H1 (cell line): ENCODE data around the gene ARMC3. TPM values are rescaled to one million over a fixed set of nuclear protein-coding genes. Genes with fewer than 3 reads are reported as not detected.

Experiments used
- CTCF ChIA-PET: fragments of 300-600 bp; sonication (Branson Sonifier 250); formaldehyde crosslinking; loops from one replicate; lab custom pipeline; 2021; ENCODE audit not compliant: partially characterized antibody; lab: Charles Lee
- POLR2A ChIA-PET: fragments of 300-600 bp; sonication (Branson Sonifier 250); formaldehyde crosslinking; loops from one replicate; lab custom pipeline; 2021; ENCODE audit warnings: inconsistent platforms; ENCODE audit not compliant: partially characterized antibody; lab: Charles Lee
- DNase-seq, 2 experiments: peaks; one replicate each; pipeline versions ENCODE4 v3.0.0 to v3.0.0-alpha.2; 2010 to 2022; ENCODE audit warnings: low spot score in 2 of 2, low read depth in 1 of 2, mixed read lengths in 1 of 2
- FAIRE-seq: peaks from 2 replicates; lab custom pipeline; 2011; peaks lifted over from hg19 to GRCh38; lab: Jason Lieb, UNC
- H2AFZ ChIP-seq: 2 replicates; pipeline ENCODE4 v1.8.1; 2012; ENCODE audit warnings: low read length, inconsistent platforms
- H2AK5ac ChIP-seq: 2 replicates; pipeline ENCODE4 v1.6.1; 2013; ENCODE audit warnings: low read depth, low read length
- H2BK120ac ChIP-seq: replicated peaks from 2 replicates; pipeline ENCODE3; 2013; ENCODE audit warnings: low read depth, low read length, inconsistent platforms
- H2BK12ac ChIP-seq: 2 replicates; pipeline ENCODE4 v1.6.1; 2013; ENCODE audit warnings: low read depth, low read length
- H2BK15ac ChIP-seq: 2 replicates; pipeline ENCODE4 v1.6.1; 2013; ENCODE audit warnings: low read length
- H2BK20ac ChIP-seq: 2 replicates; pipeline ENCODE4 v1.6.1; 2013; ENCODE audit warnings: low read length
- H2BK5ac ChIP-seq: 2 replicates; pipeline ENCODE4 v1.6.1; 2013; ENCODE audit warnings: low read depth, low read length
- H3K14ac ChIP-seq: 2 replicates; pipeline ENCODE4 v1.6.1; 2013; ENCODE audit warnings: inconsistent platforms; ENCODE audit not compliant: insufficient read length
- H3K18ac ChIP-seq: 2 replicates; pipeline ENCODE4 v1.6.1; 2013; ENCODE audit warnings: low read length; ENCODE audit errors: extremely low read depth
- H3K23ac ChIP-seq: 2 replicates; pipeline ENCODE4 v1.6.1; 2013; ENCODE audit warnings: inconsistent platforms; ENCODE audit not compliant: insufficient read length
- H3K23me2 ChIP-seq: 2 replicates; pipeline ENCODE4 v1.6.1; 2013; ENCODE audit warnings: low read depth, low read length
- H3K27ac ChIP-seq: 2 replicates; pipeline ENCODE4 v1.6.1; 2011; ENCODE audit warnings: low read depth, low read length, inconsistent platforms
- H3K27me3 ChIP-seq, 4 experiments: replicated peaks in 1 of 4; 1 replicate in 1 of 4; 2 replicates in 3 of 4; pipeline versions ENCODE4 v1.6.1 to v1.8.1; 2011 to 2013; ENCODE audit warnings: low read length in 3 of 4, mild to moderate bottlenecking in 3 of 4, inconsistent platforms in 2 of 4, mixed read lengths in 2 of 4, moderate library complexity in 1 of 4; ENCODE audit not compliant: control insufficient read depth in 3 of 4, insufficient read depth in 3 of 4; ENCODE audit errors: extremely low read depth in 1 of 4
- H3K36me3 ChIP-seq, 4 experiments: 2 replicates each; pipeline versions ENCODE4 v1.6.1 to v1.8.1; 2011 to 2013; ENCODE audit warnings: mild to moderate bottlenecking in 4 of 4, low read length in 3 of 4, moderate library complexity in 2 of 4, control low read depth in 1 of 4, inconsistent platforms in 1 of 4; ENCODE audit not compliant: insufficient read depth in 4 of 4, control insufficient read depth in 2 of 4
- H3K4ac ChIP-seq: replicated peaks from 2 replicates; pipeline ENCODE3; 2013; ENCODE audit warnings: low read length, low read depth, mixed read lengths, inconsistent platforms; ENCODE audit not compliant: insufficient read length
- H3K4me1 ChIP-seq, 4 experiments: replicated peaks in 1 of 4; 1 replicate in 1 of 4; 2 replicates in 3 of 4; pipeline versions ENCODE4 v1.6.1 to v1.8.1; 2011 to 2013; ENCODE audit warnings: low read length in 3 of 4, inconsistent platforms in 2 of 4, mixed read lengths in 1 of 4; ENCODE audit not compliant: insufficient read depth in 4 of 4, control insufficient read depth in 3 of 4
- H3K4me2 ChIP-seq, 2 experiments: 2 replicates each; pipeline versions ENCODE4 v1.6.1 to v1.8.1; 2011 to 2013; ENCODE audit warnings: low read depth in 2 of 2, low read length in 2 of 2, control low read depth in 1 of 2, inconsistent platforms in 1 of 2, mild to moderate bottlenecking in 1 of 2; ENCODE audit not compliant: insufficient read depth in 1 of 2
- H3K4me3 ChIP-seq, 4 experiments: fragments of 200-600, 300-600 bp in 1 of 4; sonication (generic), shearing (Covaris generic), sonication (Bioruptor Twin) in 1 of 4; 2 replicates each; pipeline versions ENCODE4 v1.5.1 to v1.8.1; 2011 to 2016; ENCODE audit warnings: low read length in 4 of 4, low read depth in 3 of 4, control low read depth in 2 of 4, inconsistent platforms in 2 of 4, mild to moderate bottlenecking in 2 of 4, mixed read lengths in 1 of 4, moderate library complexity in 1 of 4; ENCODE audit not compliant: insufficient read depth in 2 of 4; ENCODE audit errors: extremely low read depth in 1 of 4
- H3K56ac ChIP-seq: replicated peaks from 2 replicates; pipeline ENCODE3; 2013; ENCODE audit warnings: low read depth, mild to moderate bottlenecking, mixed read lengths, low read length, inconsistent platforms; ENCODE audit not compliant: insufficient read length
- H3K79me1 ChIP-seq: 2 replicates; pipeline ENCODE4 v1.6.1; 2013; ENCODE audit warnings: low read depth, low read length, control low read depth
- H3K79me2 ChIP-seq, 2 experiments: 2 replicates each; pipeline versions ENCODE4 v1.6.1 to v1.8.1; 2012 to 2013; ENCODE audit warnings: low read length in 2 of 2, mild to moderate bottlenecking in 2 of 2, inconsistent platforms in 1 of 2; ENCODE audit not compliant: insufficient read depth in 2 of 2, control insufficient read depth in 1 of 2
- H3K9ac ChIP-seq, 4 experiments: replicated peaks in 1 of 4; 1 replicate in 1 of 4; 2 replicates in 3 of 4; pipeline versions ENCODE4 v1.6.1 to v1.8.1; 2011 to 2013; ENCODE audit warnings: low read depth in 3 of 4, low read length in 3 of 4, control low read depth in 2 of 4, mild to moderate bottlenecking in 2 of 4, moderate library complexity in 2 of 4, inconsistent platforms in 1 of 4; ENCODE audit errors: extremely low read depth in 1 of 4
- H3K9me3 ChIP-seq, 2 experiments: 2 replicates each; pipeline versions ENCODE4 v1.6.1 to v1.8.1; 2012 to 2013; ENCODE audit warnings: mild to moderate bottlenecking in 2 of 2, moderate library complexity in 2 of 2, control low read depth in 1 of 2, inconsistent platforms in 1 of 2, low read depth in 1 of 2, low read length in 1 of 2, mixed read lengths in 1 of 2; ENCODE audit not compliant: insufficient read depth in 2 of 2
- H4K20me1 ChIP-seq, 2 experiments: replicated peaks in 1 of 2; 2 replicates each; pipeline versions ENCODE3 to v1.8.1; 2011 to 2013; ENCODE audit warnings: inconsistent platforms in 2 of 2, low read length in 2 of 2, mild to moderate bottlenecking in 1 of 2; ENCODE audit not compliant: insufficient read depth in 2 of 2, control insufficient read depth in 1 of 2
- H4K5ac ChIP-seq: 2 replicates; pipeline ENCODE4 v1.6.1; 2013; ENCODE audit warnings: low read length, low read depth, mixed read lengths, inconsistent platforms; ENCODE audit not compliant: insufficient read length
- H4K8ac ChIP-seq: 2 replicates; pipeline ENCODE4 v1.8.0; 2013; ENCODE audit warnings: mild to moderate bottlenecking, moderate library complexity, low read length, inconsistent platforms; ENCODE audit not compliant: insufficient read depth; ENCODE audit errors: extremely low read depth
- H4K91ac ChIP-seq: replicated peaks from 2 replicates; pipeline ENCODE3; 2013; ENCODE audit warnings: low read length, mixed read lengths, inconsistent platforms; ENCODE audit not compliant: insufficient read length
- BCL11A ChIP-seq, 2 experiments: IDR thresholded peaks; one replicate each; pipeline ENCODE4 v1.6.1; 2011; ENCODE audit warnings: low read depth in 2 of 2, low read length in 2 of 2, mild to moderate bottlenecking in 2 of 2
- CTBP2 ChIP-seq: IDR thresholded peaks from 2 replicates; pipeline ENCODE4 v1.7.0; 2011; ENCODE audit warnings: borderline replicate concordance, mild to moderate bottlenecking, moderate library complexity, mixed read lengths, low read length; ENCODE audit not compliant: insufficient read depth, insufficient read length
- FOSL1 ChIP-seq: IDR thresholded peaks from 2 replicates; pipeline ENCODE4 v1.6.1; 2011; ENCODE audit warnings: mild to moderate bottlenecking, low read depth, low read length, moderate library complexity; ENCODE audit not compliant: insufficient read depth
- KDM5A ChIP-seq: fragments of 200-600 bp; IDR thresholded peaks from 2 replicates; pipeline ENCODE4 v1.7.1; 2012; ENCODE audit warnings: mild to moderate bottlenecking, low read length, inconsistent platforms, mixed read lengths
- POLR2AphosphoS5 ChIP-seq: IDR thresholded peaks from 2 replicates; pipeline ENCODE4 v1.6.1; 2011; ENCODE audit warnings: low read depth, low read length
- RAD21 ChIP-seq, 2 experiments: IDR thresholded peaks in 1 of 2; conservative IDR thresholded peaks in 1 of 2; 2 replicates each; pipeline ENCODE4 v1.6.1; 2011; ENCODE audit warnings: low read depth in 2 of 2, low read length in 2 of 2, improper control_type of control experiment in 1 of 2, inconsistent platforms in 1 of 2, mild to moderate bottlenecking in 1 of 2, moderate library complexity in 1 of 2
- SIN3A ChIP-seq, 2 experiments: IDR thresholded peaks in 1 of 2; conservative IDR thresholded peaks in 1 of 2; 2 replicates each; pipeline ENCODE4 v1.6.1; 2011 to 2012; ENCODE audit warnings: low read length in 2 of 2, improper control_type of control experiment in 1 of 2, low read depth in 1 of 2, mild to moderate bottlenecking in 1 of 2
- WGBS, 2 experiments: shearing (Covaris generic) in 1 of 2; methylation state at CpG; one replicate each; pipeline versions ENCODE4 v1.1.6 to v1.1.7; 2013 to 2015; ENCODE audit warnings: low lambda C conversion rate in 2 of 2, mixed read lengths in 2 of 2, inconsistent platforms in 1 of 2, low coverage in 1 of 2, missing lambda C conversion rate in 1 of 2; ENCODE audit not compliant: insufficient replicate concordance in 2 of 2, insufficient coverage in 1 of 2, insufficient read length in 1 of 2; ENCODE audit errors: extremely low coverage in 1 of 2, missing lambda C conversion rate in 1 of 2; 5-methylcytosine and 5-hydroxymethylcytosine counted together
- long read RNA-seq, 2 experiments: library from RNA in 1 of 2; library from capped mRNA in 1 of 2; stranded (forward); transcript quantifications; one replicate each; pipeline ENCODE4 v2.0.0, GENCODE V29; 2021; ENCODE audit warnings: inconsistent platforms in 1 of 2
- polyA minus RNA-seq, 3 experiments: library from RNA; depleted of rRNA, polyadenylated mRNA; stranded (reverse); fragments of >200 nt; gene quantifications; 1 replicate in 2 of 3; 2 replicates in 1 of 3; pipeline ENCODE4 v1.2.3, GENCODE V29; 2011
- polyA plus RNA-seq, 7 experiments: library from polyadenylated mRNA; depleted of rRNA in 3 of 7; stranded (reverse) in 5 of 7; unstranded in 2 of 7; fragments of >200 nt in 5 of 7; fragments of 200-250 nt in 2 of 7; gene quantifications; 1 replicate in 5 of 7; 2 replicates in 1 of 7; 4 replicates in 1 of 7; pipeline versions ENCODE4 v1.2.1 to v1.2.3, GENCODE V29; 2011 to 2013; ENCODE audit warnings: missing spikeins in 2 of 7, mixed read lengths in 2 of 7
- total RNA-seq: library from RNA; stranded (reverse); fragmentation: NEBNext Ultra II Directional; extraction: Animal tissue kit (Norgen Biotek cat#: 25700); gene quantifications from 2 replicates; pipeline ENCODE4 v1.2.1, GENCODE V29; 2021

Gene ARMC3
- total RNA-seq = 0.15 and 0.99 TPM in 2 replicates
- 0.06 and 0.15 TPM in 2 replicates for polyA plus RNA-seq (2011; rRNA removed)
- 0.09 TPM for polyA plus RNA-seq (2011; cell fraction: cytosol; rRNA removed)
- not detected for polyA plus RNA-seq (2011; cell fraction: nucleus; rRNA removed)
- polyA plus RNA-seq (2012, experiment 1 of 2) = 0.23 to 0.30 TPM (median 0.26 TPM) in 4 replicates
- polyA plus RNA-seq (2012, experiment 2 of 2) = 0.10 TPM
- 0.10 TPM for polyA plus RNA-seq (2013, experiment 1 of 2)
- polyA plus RNA-seq (2013, experiment 2 of 2) = 0.09 TPM
- 0.20 and 0.60 TPM in 2 replicates for polyA minus RNA-seq (2011; rRNA and poly(A)+ RNA removed)
- not detected for polyA minus RNA-seq (2011; cell fraction: cytosol; rRNA and poly(A)+ RNA removed)
- polyA minus RNA-seq (2011; cell fraction: nucleus; rRNA and poly(A)+ RNA removed) = not detected
- long read RNA-seq, experiment 1 = 0 reads
- long read RNA-seq, experiment 2, partial matches to known transcripts = 0 of 1 reads
- long read RNA-seq, experiment 2, other reads (novel, unspliced or antisense) = 0 of 1 reads

- Histone ChIP-seq H2BK5ac (peak within 1 kb of the TSS; percentile 64; the same call in 1 of the 2 replicates), H2BK120ac (no peak within 1 kb of the TSS), H3K56ac (no peak within 1 kb of the TSS), H3K27me3 (peaks cover 0 to 11% (median 7%) of the 10 kb centered on the region in 4 experiments; a peak in 6 of 7 replicates), H3K4me2 (peak within 1 kb of the TSS; percentile 80 to 91), H3K14ac (no peak within 1 kb of the TSS), H2BK15ac (peak within 1 kb of the TSS; percentile 49; the same call in 1 of the 2 replicates), H3K4ac (no peak within 1 kb of the TSS), H3K79me1 (no peaks in the 10 kb centered on the region), H3K4me1 (peaks cover 0 to 6% (median 3%) of the 10 kb centered on the region in 4 experiments; a peak in 4 of 7 replicates), H3K9ac (peak within 1 kb of the TSS in 2 of 4 experiments; percentile 54 to 56; a peak in 4 of 7 replicates), H3K36me3 (no peaks in the 10 kb centered on the region), H4K5ac (no peak within 1 kb of the TSS), H2BK20ac (no peak within 1 kb of the TSS), H4K91ac (no peak within 1 kb of the TSS), H2AK5ac (no peak within 1 kb of the TSS), H3K27ac (no peak within 1 kb of the TSS), H4K8ac (peak within 1 kb of the TSS; percentile 90), H3K23me2 (peaks cover 7% of the 10 kb centered on the region; the same call in 1 of the 2 replicates), H3K23ac (no peak within 1 kb of the TSS), H2AFZ (peak within 1 kb of the TSS; percentile 97), H4K20me1 (no peaks in the 10 kb centered on the region), H3K9me3 (no peaks in the 10 kb centered on the region), H3K18ac (peak within 1 kb of the TSS; percentile 81; the same call in 1 of the 2 replicates), H2BK12ac (peak within 1 kb of the TSS; percentile 64), H3K4me3 (peak within 1 kb of the TSS; percentile 37 to 60 (median 44)), H3K79me2 (no peaks in the 10 kb centered on the region)
- ChIA-PET CTCF (interaction anchor here (0.7 to 1.2 kb wide), 5 partner anchors 9 to 58 kb away, joined by 3 to 4 read pairs (median 3); no protein-coding TSS in a partner anchor), POLR2A (interaction anchor here (1.0 kb wide), 1 partner anchor 128 kb away, joined by 3 read pairs; no protein-coding TSS in a partner anchor)
- 13% methylated on average over 32 of the region's 41 CpGs; no CpG with 5 or more reads in 1 of the 2 experiments for WGBS, 2 experiments
- DNase-seq (peak; percentile 41 to 95), FAIRE-seq (no peak)
- TF ChIP-seq SIN3A (conservative IDR thresholded peaks at IDR 0.05 in 1 of 2, IDR thresholded peaks at IDR 0.05 in 1 of 2; ENCODE audit: low read depth in 1 of 2, low read length in 2 of 2) (peak in 1 of 2 experiments; percentile 67; a peak in 1 of 4 replicates), KDM5A (no peak), RAD21 (IDR thresholded peaks at IDR 0.05 in 1 of 2, conservative IDR thresholded peaks at IDR 0.05 in 1 of 2; ENCODE audit: low read depth in 2 of 2, low read length in 2 of 2) (0 out of 4 replicates have a peak, but pooled peaks of 1 of the 2 experiments have one; percentile 10), BCL11A (IDR thresholded peaks at IDR 0.05; ENCODE audit: low read depth in 2 of 2, low read length in 2 of 2) (no peak), CTBP2 (no peak), POLR2AphosphoS5 (peak; percentile 33; the same call in 1 of the 2 replicates), FOSL1 (no peak)
These were observed at the start of gene ARMC3 for GRCh38 chr10:22927661-22928403. ARMC3 (plus strand) TSS chr10:22928053; CDS start chr10:22931997, 3,944 bp downstream.
